GM19438 (cell line): ENCODE results near the gene PIK3R2.

Experiments used
- ATAC-seq: cut with Tn5 transposase; IDR thresholded peaks from one replicate; pipeline ENCODE4 v1.9.1; 2021; ENCODE audit warnings: low read depth; ENCODE audit not compliant: unreplicated experiment

PIK3R2 gene

DNA sequence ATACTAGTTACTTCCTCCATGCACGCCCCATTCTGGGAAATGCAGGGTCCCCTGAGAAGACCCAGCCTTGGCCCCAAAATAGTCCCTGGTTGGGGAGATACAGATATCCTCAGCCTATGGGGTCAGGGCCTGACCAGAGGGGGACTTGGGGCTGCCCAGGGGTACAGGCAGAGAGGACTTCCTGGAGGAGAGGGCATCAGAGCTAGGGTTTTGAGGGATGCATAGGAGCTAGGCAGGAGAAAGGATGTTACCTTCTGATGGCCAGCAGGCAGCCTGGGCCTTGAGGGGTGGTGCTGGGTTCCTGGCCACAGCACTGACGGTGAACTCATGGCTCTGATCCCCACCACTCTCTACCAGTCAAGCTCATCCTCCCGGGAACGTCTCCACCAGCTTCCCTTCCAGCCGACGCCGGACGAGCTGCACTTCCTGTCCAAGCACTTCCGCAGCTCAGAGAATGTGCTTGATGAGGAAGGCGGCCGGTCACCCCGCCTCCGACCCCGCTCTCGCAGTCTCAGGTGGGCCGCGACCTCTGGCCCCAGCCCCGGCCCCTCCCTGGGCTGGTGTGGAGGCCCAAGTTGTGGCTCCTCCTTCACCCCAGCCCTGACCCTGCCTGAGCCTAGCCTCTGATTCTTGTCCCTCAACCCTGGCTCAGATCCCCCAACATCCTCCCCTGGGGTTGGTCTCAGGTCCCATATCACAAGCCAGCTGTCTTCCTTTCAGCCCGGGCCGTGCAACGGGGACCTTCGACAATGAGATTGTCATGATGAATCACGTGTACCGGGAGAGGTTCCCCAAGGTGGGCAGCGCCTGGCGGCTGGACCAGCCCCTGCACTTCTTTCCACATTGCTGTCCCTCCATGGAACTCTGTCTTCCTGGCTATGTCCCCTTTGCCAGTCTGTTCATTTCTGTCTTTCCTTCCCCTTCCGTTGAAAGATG, 29.8 kb upstream of the PIK3R2 start:
- no peak for ATAC-seq

DNA sequence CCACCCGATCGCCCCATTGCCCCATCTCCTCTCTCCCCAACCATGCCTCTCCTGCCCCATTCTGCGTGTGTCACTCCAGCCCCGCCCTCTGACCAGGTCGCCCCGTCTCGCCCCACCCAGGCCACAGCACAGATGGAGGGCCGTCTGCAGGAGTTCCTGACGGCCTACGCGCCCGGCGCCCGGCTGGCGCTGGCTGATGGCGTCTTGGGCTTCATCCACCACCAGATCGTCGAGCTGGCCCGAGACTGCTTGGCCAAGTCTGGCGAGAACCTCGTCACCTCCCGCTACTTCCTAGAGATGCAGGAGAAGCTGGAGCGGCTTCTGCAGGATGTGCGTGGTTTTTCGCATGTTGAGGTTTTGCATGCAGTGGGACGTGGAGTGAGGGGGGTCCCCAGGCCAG, 29.1 kb upstream of the PIK3R2 start:
- ATAC-seq = no peak

DNA sequence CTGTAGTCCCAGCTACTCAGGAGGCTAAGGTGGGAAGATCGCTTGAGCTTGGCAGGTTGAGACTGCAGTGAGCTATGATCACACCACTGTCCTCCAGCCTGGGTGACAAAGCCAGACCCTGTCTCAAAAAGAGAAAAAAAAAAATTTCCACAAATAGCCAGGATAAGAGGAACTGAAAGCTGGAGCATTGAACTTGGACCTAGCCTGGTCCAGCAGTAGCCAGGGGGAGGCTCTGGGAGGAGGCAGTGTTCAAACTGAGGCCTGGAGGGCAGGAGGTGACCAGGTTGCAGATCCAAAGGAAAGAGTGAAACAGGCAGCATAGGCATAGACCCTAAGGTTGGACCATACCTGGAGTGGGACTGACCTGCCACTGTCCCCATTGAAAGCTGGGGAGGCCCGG, 26.9 kb upstream of the PIK3R2 start:
- ATAC-seq = no peak

DNA sequence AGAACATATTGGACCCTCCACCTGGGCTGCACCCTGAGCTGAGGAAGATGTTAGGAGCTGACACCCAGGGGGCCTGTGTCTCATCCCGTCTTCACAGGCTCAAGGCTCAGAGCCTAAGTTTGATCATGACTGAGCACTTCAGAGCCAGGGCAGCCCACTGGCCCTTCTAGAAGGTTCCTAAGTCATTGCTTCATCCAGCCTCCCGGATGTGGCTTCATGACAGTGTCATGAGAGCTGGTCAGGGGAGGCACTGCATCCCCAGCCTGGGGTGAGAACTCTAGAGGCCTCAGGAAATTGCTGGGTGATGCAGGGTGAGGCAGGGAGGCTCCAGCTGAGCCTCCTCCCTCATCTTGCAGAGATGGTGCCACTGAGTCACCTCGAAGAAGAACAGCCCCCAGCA, 24.9 kb upstream of the PIK3R2 start:
- ATAC-seq = no peak

DNA sequence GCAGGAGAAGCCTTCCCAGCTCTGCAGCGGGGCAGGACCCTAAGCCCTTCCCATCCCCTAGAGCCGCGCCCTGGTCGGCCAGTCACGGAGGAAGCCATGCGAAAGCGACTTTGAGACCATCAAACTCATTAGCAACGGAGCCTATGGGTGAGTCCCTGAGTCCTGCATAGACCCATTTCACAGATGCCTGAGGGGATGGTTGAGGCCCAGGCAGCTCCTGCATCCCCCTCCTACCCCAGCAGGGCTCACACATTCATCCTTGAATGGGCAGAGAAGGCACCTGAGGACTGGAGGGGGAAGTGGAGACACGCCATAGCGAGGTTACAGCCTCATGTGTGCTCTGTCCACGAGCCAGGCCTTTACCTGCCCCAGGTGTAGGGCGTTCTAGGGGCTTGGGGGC, 24.2 kb upstream of the PIK3R2 start:
- ATAC-seq = no peak

DNA sequence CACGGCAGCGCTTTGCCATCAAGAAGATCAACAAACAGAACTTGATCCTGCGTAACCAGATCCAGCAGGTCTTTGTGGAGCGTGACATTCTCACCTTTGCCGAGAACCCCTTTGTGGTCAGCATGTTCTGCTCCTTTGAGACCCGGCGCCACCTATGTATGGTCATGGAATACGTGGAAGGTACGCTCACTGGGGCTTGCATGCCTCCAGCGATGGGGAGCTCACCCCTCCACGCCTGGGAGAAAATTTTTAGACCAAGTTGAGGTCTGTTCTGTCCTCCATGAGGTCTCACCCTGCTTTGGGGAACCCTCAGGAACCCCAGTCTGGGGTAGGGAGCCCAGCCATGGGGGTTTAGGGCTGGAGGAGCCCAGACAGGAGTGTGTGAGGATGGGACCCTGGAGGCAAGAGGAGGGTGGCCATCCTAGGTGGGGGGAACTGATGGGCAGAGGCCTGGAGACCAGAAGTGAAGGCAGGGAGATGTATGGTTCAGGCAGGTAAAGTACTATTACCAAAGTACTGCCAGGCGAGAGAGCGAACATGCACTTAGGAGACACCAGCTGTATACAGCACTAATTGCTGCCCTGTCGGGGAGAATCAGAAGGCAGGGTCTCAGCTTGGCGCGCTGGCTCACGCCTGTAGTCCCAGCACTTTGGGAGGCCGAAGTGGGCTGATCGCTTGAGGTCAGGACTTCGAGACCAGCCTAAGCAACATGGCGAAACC, 22.3 kb upstream of the PIK3R2 start:
- no peak for ATAC-seq

DNA sequence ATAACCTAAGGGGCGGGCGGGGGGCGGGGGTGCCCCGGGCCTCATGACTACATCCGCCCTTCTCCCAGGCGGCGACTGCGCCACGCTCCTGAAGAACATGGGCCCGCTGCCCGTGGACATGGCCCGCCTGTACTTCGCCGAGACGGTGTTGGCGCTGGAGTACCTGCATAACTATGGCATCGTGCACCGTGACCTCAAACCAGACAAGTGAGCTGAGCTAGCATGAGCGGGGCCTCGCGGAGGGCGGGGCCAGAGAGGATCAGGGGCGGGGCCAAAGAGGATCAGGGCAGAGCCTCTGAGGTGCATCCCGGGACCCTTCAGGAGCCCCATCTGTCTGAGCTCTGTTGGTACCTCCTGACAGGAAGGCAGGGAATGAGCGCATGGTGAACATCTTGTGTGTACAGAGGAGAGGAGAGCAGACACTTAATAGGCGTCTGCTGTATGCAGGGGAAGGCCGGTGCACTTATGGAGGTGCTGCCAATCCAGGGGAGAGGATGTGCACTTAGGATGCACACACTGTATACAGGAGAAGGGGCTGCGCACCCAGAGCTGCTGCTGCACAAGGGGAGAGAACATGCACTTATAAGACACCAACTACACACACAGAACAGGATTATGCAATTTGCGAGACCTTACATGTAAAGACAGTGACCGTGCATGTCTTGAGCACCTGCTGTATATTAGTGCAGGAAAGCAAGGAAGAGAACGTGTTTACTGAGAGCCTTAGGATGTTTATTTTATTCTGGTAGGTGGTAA, 20.9 kb upstream of the PIK3R2 start:
- ATAC-seq = no peak

DNA sequence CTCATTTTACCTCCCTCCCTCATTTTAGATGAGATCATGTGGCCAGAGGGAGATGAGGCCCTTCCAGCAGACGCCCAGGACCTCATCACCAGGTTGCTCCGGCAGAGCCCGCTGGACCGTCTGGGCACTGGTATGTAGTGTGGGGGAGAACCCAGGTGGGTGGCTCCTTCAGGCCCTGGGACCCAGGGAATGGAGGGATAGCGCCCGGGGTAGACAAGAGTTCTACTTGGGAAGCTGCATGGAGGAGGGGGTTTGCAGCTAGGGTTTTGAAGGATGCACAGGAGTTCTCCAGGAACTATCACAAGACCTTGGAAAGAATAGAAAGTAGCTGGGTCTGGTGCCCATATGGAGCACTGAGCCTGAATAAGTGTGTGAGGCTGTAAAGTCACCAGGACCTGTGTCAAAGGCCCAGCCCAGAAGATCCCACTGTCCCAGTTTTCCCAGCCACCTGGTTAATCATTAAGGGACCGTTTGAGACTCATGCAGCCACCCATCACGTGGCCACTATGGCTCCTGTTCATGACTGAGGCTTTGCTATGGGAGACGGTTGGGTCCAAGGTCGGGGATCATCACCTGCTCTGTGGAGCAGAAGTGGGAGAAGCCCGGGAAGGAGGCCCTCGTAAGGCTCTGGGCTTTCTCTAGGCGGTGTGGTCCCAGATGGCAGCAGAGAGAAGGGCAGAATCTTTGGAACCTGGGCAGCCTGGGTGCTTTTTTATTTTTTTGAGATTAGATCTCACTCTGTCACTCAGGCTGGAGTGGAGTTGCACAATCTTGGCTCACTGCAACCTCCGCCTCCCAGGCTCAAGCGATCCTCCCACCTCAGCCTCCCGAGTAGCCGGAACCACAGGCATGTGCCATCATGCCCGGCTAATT, 17.0 kb upstream of the PIK3R2 start:
- ATAC-seq = no peak

DNA sequence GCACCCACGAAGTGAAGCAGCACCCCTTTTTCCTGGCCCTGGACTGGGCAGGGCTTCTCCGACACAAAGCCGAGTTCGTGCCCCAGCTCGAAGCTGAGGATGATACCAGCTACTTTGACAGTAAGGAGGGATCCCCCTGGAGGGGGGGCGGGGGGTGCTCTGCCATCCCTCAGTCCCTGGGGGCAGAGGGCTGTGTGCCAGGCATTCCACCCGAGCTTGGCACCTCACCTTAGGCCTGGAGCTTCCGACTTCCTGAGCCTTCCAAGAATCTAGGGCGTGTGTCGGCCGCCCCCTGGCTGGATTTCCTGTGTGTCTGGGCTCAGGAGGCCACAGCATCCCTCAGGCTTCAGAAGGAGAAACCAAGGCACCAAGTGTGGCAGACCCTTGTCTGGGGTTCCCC, 15.7 kb upstream of the PIK3R2 start:
- no peak for ATAC-seq

DNA sequence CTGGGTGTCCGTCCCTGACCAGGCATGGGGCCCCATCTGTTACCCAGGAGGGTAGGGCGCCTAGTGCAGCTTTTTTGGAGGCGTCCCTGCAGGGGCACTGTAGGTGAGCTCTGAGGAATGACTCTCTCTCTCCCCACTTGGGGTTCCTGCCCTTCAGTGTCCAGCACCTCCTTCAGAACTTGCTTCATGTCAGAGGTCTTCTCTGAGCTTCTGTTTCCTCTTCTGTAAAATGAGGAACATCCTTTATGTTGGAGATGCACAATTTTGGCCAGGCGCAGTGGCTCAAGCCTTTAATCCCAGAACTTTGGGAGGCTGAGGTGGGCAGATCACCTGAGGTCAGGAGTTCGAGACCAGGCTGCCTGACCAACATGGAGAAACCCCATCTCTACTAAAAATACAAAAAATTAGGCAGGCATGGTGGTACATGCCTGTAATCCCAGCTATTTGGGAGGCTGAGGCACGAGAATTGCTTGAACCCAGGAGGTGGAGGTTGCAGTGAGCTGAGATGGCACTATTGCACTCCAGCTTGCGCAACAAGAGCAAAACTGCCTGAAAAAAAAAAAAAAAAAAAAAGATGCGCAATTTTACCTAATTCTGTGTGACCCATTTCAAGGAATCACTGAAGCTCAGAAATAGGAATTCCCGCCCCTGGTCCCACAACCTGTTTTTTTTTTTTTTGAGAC, 15.2 kb upstream of the PIK3R2 start:
- no peak for ATAC-seq

DNA sequence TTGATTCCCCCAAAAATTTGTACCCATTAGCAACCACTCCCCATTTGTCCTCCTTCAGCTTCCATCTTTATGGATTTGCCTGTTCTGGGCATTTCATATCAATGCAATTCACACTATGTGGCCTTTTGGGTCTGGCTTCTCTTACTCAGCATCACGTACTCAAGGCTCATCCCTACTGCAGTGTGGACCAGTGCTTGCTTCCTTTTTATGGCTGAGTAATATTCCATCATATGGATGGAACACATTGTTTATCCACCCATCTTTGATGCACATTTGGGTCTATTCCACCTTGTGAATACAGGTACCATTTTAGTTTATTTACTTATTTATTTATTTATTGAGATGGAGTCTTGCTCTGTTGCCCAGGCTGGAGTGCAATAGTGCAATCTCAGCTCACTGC, 12.5 kb upstream of the PIK3R2 start:
- ATAC-seq = no peak

DNA sequence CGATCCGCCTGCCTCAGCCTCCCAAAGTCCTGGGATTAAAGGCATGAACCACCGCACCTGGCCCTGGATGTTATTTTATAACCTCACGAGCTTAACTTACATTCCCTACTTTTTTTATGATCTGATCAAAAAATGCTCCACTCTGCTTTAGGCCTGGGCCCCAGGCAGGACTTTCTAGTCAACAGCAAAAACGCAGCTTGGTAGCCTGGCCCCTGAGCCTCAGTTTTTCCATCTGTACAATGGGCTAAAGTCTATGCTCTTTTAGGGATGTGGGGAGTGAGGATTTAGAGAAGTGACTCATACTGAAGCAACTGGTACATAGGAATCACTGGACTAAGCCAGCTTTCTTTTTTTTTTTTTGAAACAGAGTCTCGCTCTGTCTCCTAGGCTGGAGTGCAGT, 11.9 kb upstream of the PIK3R2 start:
- no peak for ATAC-seq

DNA sequence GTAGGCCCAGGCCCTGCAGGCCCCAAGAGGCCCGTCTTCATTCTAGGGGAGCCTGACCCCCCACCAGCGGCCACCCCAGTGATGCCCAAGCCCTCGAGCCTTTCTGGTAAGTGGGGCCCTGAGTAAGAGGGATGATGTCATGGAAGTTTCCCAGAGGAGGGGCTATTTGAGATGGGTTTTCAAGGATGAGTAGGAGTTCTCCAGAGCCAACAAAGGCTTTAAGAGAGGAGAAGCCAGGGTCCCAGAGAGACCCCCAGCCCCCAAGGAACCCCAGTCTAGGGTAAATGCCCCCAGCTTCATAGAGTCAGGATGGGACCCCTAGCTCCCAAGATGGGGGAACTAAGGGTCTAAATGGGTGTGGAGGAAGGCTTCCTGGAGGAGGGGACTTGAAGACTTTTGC, 9.1 kb upstream of the PIK3R2 start:
- no peak for ATAC-seq

DNA sequence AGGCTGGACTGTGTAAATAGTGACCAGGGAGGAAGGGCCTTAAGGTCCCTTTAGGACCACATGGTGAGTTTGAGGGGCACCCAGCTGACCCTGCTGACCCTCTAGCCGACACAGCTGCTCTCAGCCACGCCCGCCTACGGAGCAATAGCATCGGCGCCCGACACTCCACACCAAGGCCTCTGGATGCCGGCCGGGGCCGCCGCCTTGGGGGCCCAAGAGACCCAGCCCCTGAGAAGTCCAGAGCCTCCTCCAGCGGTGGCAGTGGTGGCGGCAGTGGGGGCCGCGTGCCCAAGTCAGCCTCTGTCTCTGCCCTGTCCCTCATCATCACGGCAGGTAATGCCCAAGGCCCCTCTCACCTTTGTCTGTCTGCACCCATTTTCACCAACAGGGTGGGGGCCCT, 8.6 kb upstream of the PIK3R2 start:
- no peak for ATAC-seq

DNA sequence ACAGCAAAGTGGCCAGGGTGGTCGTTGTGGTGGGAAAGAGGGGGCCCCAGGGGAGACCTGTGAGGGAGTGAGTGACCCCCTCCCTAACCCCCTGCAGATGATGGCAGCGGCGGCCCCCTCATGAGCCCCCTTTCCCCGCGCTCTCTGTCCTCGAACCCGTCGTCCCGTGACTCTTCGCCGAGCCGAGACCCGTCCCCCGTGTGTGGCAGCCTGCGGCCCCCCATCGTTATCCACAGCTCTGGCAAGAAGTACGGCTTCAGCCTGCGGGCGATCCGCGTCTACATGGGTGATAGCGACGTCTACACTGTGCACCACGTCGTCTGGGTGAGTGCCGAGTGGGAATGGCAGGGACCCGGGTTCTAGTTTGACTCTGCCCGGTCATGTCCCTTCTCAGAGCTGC, 8.1 kb upstream of the PIK3R2 start:
- no peak for ATAC-seq

DNA sequence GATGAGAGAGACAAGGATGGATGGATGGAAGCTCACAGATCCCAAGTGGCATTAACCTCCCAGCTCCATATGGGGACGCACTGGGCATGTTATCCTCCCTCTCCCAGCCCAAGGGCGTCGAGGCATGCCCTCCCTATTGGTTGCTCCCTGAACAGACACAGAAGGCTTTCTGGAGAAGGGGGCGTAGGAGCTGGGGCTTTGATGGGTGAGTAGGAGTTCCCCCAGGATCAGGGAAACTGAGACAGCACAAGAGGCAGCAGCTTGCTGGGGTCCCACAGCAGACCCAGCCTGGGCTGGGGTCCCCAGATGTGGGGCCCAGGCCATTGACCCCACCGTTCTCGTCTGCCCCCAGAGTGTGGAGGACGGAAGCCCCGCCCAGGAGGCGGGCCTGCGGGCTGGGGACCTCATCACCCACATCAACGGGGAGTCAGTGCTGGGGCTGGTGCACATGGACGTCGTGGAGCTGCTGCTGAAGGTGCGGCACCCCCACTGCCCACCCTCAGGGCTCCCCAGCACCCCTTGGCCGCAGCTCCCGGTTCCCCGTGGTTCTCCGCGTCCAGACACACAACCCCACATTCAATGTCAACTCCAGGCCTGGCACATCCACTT, 7.5 kb upstream of the PIK3R2 start:
- ATAC-seq = no peak

DNA sequence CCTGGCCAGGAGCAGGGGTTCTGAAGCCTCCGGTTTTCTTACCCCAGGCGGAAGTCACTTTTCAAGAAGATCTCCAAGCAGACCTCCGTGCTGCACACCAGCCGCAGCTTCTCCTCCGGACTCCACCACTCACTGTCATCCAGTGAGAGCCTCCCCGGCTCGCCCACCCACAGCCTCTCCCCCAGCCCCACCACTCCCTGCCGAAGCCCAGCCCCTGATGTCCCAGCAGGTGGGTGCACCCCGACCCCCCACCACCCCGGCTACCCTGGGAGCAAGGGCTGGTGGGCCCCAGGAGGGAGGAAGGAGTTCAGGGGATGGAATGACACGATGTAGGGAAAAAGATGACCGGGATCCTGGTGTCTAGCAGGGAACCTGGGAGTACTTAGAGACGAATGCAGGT, 5.6 kb upstream of the PIK3R2 start:
- no peak for ATAC-seq

DNA sequence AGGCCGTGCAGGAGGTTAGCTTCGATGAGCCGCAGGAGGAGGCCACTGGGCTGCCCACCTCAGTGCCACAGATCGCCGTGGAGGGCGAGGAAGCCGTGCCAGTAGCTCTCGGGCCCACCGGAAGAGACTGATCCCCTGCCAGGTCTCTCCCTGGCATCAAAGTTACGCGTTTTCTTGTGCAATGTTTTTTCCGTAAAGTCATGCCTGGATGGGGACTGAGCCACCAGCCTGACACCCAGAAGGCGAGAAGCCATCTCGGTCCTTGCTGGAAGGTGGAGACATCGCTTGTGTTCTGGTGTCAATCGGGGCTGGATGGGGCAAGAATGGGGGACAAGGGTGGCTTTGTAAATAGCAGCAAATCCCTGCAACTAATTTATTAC, 3.4 kb upstream of the PIK3R2 start:
- no peak for ATAC-seq
